OCI-M2 (cell line): ENCODE measurements around the gene DNTT.

Source experiments
- DNase-seq: peaks from one replicate; lab custom pipeline; 2025; ENCODE audit not compliant: unreplicated experiment; lab: John Stamatoyannopoulos, UW

DNTT gene

GRCh38 chr10:96304230-96304629 is at the start of gene DNTT:
Gene DNTT, plus strand, starts transcription at chr10:96304434. Its CDS starts 64 bp downstream, at chr10:96304498.
- DNase-seq, result no peak

GRCh38 chr10:96254976-96255375 is 49.3 kb upstream of the DNTT start:
- no peak for DNase-seq

- no peak for DNase-seq
These were observed 48.5 kb upstream of the DNTT start for GRCh38 chr10:96255549-96256333.

- DNase-seq, result no peak
These were observed 46.3 kb upstream of the DNTT start for GRCh38 chr10:96257944-96258343.

GRCh38 chr10:96259150-96259549 is 45.1 kb upstream of the DNTT start:
- no peak for DNase-seq

GRCh38 chr10:96260014-96260413 is 44.2 kb upstream of the DNTT start:
- DNase-seq, result no peak

GRCh38 chr10:96261132-96261531 is 43.1 kb upstream of the DNTT start:
- DNase-seq, result no peak

- no peak for DNase-seq
These were observed 42.3 kb upstream of the DNTT start for GRCh38 chr10:96261930-96262329.

GRCh38 chr10:96263176-96263575 is 41.1 kb upstream of the DNTT start:
- no peak for DNase-seq

GRCh38 chr10:96263669-96264068 is 40.6 kb upstream of the DNTT start:
- DNase-seq, result no peak

GRCh38 chr10:96264938-96265337 is 39.3 kb upstream of the DNTT start:
- no peak for DNase-seq

- DNase-seq, result no peak
These were observed 38.0 kb upstream of the DNTT start for GRCh38 chr10:96266118-96266770.

- DNase-seq, result no peak
These were observed 37.0 kb upstream of the DNTT start for GRCh38 chr10:96267234-96267705.

- DNase-seq, result no peak
These were observed 35.8 kb upstream of the DNTT start for GRCh38 chr10:96268341-96268909.

GRCh38 chr10:96269438-96270300 is 34.6 kb upstream of the DNTT start:
- DNase-seq, result no peak

- no peak for DNase-seq
These were observed 33.7 kb upstream of the DNTT start for GRCh38 chr10:96270571-96270970.

GRCh38 chr10:96271016-96271815 is 33.0 kb upstream of the DNTT start, which contains the start of gene BLNK:
Gene BLNK, minus strand, starts transcription at chr10:96271569. Its CDS starts 171 bp downstream, at chr10:96271398.
- DNase-seq, result no peak

- DNase-seq, result no peak
These were observed 31.6 kb upstream of the DNTT start for GRCh38 chr10:96272316-96273280.
